NCI-H446 treated with DMSO at 0.1 percent for 48 hours (cell line): Measurements from ENCODE around the gene TSPAN4.
A peak's percentile ranks its signal among the peaks of the same experiment; 100 is the strongest.

Experiments used
- DNase-seq: peaks from one replicate; lab custom pipeline; 2025; lab: John Stamatoyannopoulos, UW

Gene TSPAN4

DNA sequence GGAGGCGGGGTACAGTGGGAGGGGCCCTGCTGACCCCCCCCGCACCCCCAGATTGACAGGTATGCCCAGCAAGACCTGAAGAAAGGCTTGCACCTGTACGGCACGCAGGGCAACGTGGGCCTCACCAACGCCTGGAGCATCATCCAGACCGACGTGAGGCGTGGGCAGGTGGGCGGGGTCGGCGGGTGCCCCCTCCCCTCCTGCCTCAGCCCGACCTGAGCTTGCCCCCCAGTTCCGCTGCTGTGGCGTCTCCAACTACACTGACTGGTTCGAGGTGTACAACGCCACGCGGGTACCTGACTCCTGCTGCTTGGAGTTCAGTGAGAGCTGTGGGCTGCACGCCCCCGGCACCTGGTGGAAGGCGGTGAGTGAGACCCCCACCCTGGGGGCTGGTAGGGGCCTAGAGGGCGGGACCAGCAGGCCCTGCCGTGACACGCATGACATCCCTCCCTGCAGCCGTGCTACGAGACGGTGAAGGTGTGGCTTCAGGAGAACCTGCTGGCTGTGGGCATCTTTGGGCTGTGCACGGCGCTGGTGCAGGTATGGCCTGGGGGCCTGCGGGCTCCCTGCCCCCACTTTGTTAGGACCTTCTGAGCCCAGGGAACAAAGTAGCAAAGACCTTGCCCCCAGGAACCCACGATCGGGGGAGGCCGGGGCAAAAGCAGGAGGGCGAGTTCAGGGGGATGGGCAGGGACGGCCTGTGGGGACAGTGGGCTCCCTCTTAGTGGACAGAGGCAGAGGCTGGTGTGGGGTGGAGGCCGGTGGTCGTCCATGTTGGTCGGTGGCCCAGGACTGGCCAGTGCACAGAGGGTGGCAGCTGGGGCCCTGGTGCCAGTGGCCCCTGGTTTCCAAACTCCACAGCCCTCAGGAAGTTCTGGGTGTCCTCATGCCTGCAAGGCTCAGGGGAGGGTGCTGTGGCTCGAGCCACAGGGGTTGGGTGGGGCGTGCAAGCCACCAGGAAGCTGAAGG, 23.1 kb downstream of the TSPAN4 start:
- DNase-seq = no peak

GRCh38 chr11:866481-866880, 23.8 kb downstream of the TSPAN4 start:
- no peak for DNase-seq

DNA sequence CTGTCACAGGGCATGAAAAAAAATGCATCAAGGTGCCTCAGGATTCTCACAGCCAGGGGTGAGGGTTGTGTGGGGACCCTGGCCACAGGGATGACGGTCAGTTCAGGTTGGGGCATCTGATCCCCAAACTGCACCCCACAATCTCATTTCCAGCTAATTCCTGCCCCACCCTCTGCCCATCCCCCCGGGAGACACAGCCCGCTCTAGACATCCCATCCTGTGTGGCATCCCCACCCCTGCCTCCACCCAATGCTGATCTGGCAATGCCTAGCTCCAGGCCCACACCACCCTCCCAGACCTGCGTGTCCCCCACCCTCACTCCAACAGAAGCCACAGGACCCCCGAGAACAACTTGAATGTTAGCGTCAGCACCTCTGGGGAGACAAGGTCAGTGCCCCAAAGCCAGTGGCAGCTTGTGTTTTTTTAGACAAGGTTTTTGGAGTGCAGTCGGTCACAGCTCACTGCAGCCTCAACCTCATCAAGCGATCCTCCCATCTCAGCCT, 25.3 kb downstream of the TSPAN4 start:
- DNase-seq = no peak

DNA sequence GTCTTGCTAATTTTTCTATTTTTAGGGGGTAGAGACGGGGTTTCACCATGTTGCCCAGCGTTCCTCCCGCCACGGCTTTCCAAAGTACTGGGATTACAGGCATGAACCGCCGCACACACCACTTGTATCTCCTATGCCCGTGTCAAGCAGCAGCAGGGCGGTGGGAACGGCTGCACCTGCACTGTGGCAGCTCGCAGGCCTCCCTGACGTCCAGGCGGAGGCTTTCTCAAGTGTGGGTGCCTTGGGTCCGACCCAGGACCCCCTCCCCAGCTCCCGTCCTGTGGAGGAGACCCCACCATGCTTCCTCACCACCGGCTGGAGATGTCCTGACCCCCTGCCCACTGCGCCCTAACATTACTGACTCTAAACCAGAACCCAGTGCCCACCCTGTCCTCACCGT, 25.7 kb downstream of the TSPAN4 start:
- DNase-seq = no peak

- DNase-seq = no peak
These were observed 26.1 kb downstream of the TSPAN4 start for GRCh38 chr11:868802-869201.

DNA sequence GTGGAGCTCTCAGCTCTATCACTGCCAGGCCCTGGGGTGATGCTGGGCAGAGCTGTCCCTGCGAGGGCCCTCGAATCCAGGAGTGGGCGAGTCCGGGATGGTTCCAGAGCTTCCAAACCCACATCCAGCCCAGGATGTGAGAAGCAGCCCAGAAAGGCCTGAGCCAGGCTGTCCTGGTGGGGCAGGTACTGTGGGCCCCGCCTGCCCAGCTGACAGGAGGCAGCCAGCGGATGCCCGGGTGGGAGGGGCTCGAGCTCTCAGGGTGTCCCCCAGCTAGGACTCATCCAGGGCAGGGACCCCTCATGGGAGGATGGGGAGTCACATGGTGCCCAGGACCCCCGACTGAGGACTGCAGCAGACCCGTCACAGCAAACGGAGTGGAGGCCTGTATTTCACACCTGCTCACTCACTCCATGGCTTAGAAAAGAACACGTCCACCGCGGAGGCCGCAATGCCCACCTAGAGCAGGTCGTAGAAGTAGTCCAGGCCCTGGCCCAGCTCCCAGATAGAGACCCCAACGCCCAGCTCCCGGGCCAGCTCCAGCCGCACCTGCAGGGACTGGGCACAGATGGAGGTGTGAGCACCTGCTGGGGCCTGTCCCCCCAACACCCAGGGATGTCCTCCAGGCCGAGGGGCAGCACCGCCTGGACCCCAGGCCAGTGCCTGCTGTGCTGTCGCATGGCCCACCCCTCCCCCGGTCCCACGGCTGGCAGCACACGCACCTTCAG, 26.9 kb downstream of the TSPAN4 start:
- no peak for DNase-seq

GRCh38 chr11:870127-870413, 27.4 kb downstream of the TSPAN4 start:
- no peak for DNase-seq

GRCh38 chr11:870418-870817, 27.8 kb downstream of the TSPAN4 start:
- DNase-seq = no peak

DNA sequence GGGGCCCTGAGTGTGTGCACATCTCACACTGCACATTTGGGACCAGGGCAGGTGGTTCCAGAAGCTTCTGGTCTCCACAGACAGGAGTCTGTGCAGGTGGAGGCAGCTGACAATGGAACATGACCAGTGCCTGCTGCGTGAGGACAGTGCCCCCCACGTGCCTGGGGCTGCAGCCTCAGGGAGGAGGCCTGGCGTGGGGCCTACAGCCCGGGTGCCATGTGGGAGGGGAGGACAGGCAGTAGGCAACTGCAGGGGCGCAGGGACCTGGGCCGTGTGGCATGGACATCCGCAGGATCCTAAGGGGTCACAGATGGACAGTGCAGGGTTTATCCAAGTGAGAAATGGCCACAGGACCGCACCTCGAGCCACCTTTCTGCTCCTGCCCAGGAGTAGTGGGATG, 28.8 kb downstream of the TSPAN4 start:
- no peak for DNase-seq

DNA sequence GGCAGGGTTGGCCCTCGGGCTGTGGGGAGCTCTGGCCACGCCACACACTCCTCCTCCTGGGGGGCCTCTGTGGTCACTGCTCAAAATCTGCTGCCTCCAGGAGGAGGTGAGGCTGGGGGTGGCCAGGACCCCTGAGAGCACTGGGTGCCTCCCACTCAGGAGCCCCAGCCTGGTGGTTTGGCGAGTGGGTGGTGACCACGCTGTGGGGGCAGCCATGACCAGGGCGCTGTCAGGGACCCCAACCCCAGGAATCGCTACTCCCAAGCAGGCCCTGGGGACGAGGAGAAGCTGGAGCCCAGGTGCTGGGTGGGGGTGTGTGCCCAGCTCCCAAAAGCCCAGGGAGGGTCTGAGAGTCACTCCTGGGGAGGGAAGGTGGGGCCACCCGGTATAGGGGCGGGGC, 30.1 kb downstream of the TSPAN4 start:
- no peak for DNase-seq

- no peak for DNase-seq
These were observed 31.1 kb downstream of the TSPAN4 start for GRCh38 chr11:873706-874105.

- DNase-seq = no peak
These were observed 32.6 kb downstream of the TSPAN4 start for GRCh38 chr11:875203-875602.

DNA sequence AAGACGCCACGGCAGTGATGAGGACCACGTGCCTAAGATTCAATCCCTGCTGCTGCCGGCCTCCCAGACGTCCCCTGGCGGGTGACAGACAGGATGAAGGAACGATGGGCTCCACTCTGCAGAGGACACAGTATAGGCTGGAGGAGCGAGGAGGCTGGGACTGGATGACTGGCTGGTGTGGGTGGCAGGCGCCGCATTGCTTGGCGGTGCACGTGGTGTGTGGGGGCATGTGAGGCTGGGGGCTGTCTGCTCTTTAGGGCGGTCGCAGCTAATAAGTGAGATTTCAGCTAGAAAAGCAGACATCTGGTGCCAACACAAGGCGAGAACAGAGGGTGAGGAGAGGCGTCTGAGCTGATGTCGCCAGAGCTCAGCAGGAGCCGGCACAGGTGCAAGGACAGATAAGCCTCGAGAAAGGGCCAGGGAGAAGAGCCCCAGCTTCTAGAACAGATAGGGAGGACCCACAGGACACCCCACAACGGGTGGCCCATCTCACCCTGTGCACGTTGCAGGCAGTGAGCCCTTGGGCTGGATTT, 33.2 kb downstream of the TSPAN4 start:
- DNase-seq = no peak

GRCh38 chr11:876545-876944, 33.9 kb downstream of the TSPAN4 start:
- DNase-seq = peak; percentile 80

GRCh38 chr11:877565-877964, 34.9 kb downstream of the TSPAN4 start:
- DNase-seq = no peak

GRCh38 chr11:880447-880846, 37.8 kb downstream of the TSPAN4 start:
- DNase-seq = no peak

- DNase-seq = no peak
These were observed 39.9 kb downstream of the TSPAN4 start for GRCh38 chr11:882596-882995.

DNA sequence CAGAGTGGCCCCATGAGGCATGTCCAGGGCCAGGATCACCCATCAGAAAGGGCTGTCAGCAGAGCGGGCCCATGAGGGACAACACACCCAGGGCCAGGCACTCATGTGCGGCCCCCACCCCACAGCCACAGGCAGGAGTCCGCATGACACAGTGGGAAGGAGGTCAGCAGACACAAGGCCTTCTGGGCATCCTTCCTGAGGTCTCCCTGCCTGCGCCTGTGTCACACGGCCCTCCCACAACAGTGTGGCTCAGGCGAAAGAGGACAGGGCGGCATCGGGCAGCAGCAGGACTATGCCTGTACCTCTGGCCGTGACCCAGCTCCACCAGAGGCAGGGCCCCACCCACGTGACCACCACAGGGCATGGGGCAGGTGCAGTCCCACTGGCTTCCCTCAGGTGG, 40.9 kb downstream of the TSPAN4 start:
- DNase-seq = no peak

DNA sequence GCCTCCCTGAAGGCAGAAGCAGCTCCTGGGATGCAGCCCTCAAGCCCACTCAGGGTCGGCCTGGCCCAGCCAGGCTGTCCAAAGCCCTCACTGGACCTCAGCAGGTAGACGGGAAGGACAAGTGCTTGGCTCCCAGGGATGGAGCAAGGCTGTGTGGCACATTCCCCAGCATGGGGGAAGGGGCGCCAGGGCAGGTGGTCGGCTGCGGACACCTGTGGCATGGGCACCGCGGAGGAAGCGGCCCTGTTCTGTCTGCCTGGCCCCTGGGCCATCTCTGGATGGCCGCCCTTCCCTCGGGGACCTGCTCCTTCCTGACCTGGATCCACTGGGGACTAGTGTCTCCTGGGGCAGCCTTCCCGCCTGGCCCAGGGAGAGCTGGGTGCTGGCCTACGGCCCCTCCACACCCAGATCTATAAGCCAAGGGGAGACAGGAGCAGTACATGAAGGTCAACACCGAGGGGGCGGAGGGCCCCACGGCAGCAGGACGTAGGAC, 42.0 kb downstream of the TSPAN4 start:
- DNase-seq = no peak

- no peak for DNase-seq
These were observed 43.9 kb downstream of the TSPAN4 start for GRCh38 chr11:886568-886967.

DNA sequence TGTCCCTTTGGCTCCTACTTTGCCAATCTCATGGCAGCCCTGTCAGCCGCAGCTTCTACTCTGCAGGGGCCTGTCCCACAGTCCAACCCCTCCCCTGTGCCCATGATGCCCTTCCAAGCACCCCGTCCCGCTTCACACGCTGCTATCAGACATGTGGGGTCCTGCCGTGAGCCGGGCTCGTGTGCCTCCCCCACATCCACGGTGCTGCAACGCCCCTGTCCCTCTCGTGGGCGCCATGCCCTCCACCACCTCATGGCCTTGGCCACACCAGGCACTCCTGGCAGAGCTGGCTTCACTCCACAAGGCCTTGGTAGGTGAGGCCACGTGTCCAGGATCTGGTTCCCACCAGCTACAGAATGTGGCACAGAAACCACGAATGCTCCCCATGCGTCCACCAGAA, 44.9 kb downstream of the TSPAN4 start:
- DNase-seq = no peak

- DNase-seq = no peak
These were observed 45.9 kb downstream of the TSPAN4 start for GRCh38 chr11:888310-889212.
